Measurements from ENCODE around the gene NRROS. TPM values are rescaled to one million over a fixed set of nuclear protein-coding genes. Genes with fewer than 3 reads are reported as not detected.
"Not testable (repeated sequence)": the region's sequence is repeated elsewhere in the genome, so short reads cannot be mapped to it uniquely, and the experiment has no call there.

NRROS gene
- total and polyA plus RNA-seq, 5 donors from 2014 or later, result 2.5 to 18.3 (median 4.3) TPM

- H3K27me3 Mint-ChIP-seq, result peaks cover 11% of the 10 kb centered on the region
- DNase-seq, result no peak
Observed at GRCh38 chr3:196603683-196604082, 35.8 kb upstream of the NRROS start.

GRCh38 chr3:196604548-196604947 lies 34.9 kb upstream of the NRROS start:
- ATAC-seq (ENCODE audit: low read depth in 2 of 2), result peak; percentile 79 to 83

More at GRCh38 chr3:196603683-196604082, 35.8 kb upstream of the NRROS start:
- Histone ChIP-seq H3K27ac (ENCODE audit: insufficient read depth, low read length, poor library complexity, severe bottlenecking) (no peak overlapping the region), H3K4me1 (ENCODE audit: control insufficient read depth, insufficient read depth, low read length, poor library complexity, severe bottlenecking) (peaks cover 3% of the 10 kb centered on the region), H3K4me3 (ENCODE audit: low read depth, low read length) (no peak overlapping the region), H3K27me3 (ENCODE audit: control insufficient read depth, insufficient read depth, low read length) (no peaks in the 10 kb centered on the region), H3K36me3 (ENCODE audit: control insufficient read depth, insufficient read depth, low read length) (no peaks in the 10 kb centered on the region), H3K9me3 (ENCODE audit: control insufficient read depth in 2 of 2, low read length in 2 of 2) (no peaks in the 10 kb centered on the region)
- H3K4me3 Mint-ChIP-seq, result peak overlapping the region in 1 of 4 donors; percentile 3
- peak overlapping the region in 1 of 3 donors; percentile 42 for H3K27ac Mint-ChIP-seq
- no peaks in the 10 kb centered on the region for H3K9me3 Mint-ChIP-seq
- H3K4me1 Mint-ChIP-seq, result peaks cover 5 to 14% (median 9%) of the 10 kb centered on the region in 4 donors
- ATAC-seq (ENCODE audit: low read depth in 2 of 2), result no peak
- peaks cover under 1% of the 10 kb centered on the region for H3K36me3 Mint-ChIP-seq

GRCh38 chr3:196608693-196609092 lies 30.8 kb upstream of the NRROS start:
- Mint-ChIP-seq H3K9me3 (no peaks in the 10 kb centered on the region), H3K4me3 (peak overlapping the region in 1 of 4 donors; percentile 19), H3K27ac (peak overlapping the region; percentile 43 to 87 (median 86)), H3K27me3 (peaks cover 9% of the 10 kb centered on the region), H3K36me3 (no peaks in the 10 kb centered on the region), H3K4me1 (peaks cover 22 to 47% (median 33%) of the 10 kb centered on the region in 4 donors)
- Histone ChIP-seq H3K4me3 (ENCODE audit: low read depth, low read length) (no peak overlapping the region), H3K27me3 (ENCODE audit: control insufficient read depth, insufficient read depth, low read length) (no peaks in the 10 kb centered on the region), H3K27ac (ENCODE audit: insufficient read depth, low read length, poor library complexity, severe bottlenecking) (no peak overlapping the region), H3K4me1 (ENCODE audit: control insufficient read depth, insufficient read depth, low read length, poor library complexity, severe bottlenecking) (peaks cover 37% of the 10 kb centered on the region), H3K36me3 (ENCODE audit: control insufficient read depth, insufficient read depth, low read length) (no peaks in the 10 kb centered on the region), H3K9me3 (ENCODE audit: control insufficient read depth in 2 of 2, low read length in 2 of 2) (no peaks in the 10 kb centered on the region)
- DNase-seq (no peak), ATAC-seq (ENCODE audit: low read depth in 2 of 2) (no peak)

More at GRCh38 chr3:196604548-196604947, 34.9 kb upstream of the NRROS start:
- H3K4me3 Mint-ChIP-seq, result peak overlapping the region in 2 of 4 donors; percentile 36 to 42
- H3K27ac ChIP-seq (ENCODE audit: insufficient read depth, low read length, poor library complexity, severe bottlenecking), result no peak overlapping the region
- H3K9me3 ChIP-seq (ENCODE audit: control insufficient read depth in 2 of 2, low read length in 2 of 2), result no peaks in the 10 kb centered on the region
- no peaks in the 10 kb centered on the region for H3K9me3 Mint-ChIP-seq
- no peaks in the 10 kb centered on the region for H3K27me3 ChIP-seq (ENCODE audit: control insufficient read depth, insufficient read depth, low read length)
- H3K27ac Mint-ChIP-seq, result peak overlapping the region; percentile 44 to 84 (median 54)
- peaks cover 11% of the 10 kb centered on the region for H3K27me3 Mint-ChIP-seq
- H3K4me1 Mint-ChIP-seq, result peaks cover 8 to 20% (median 12%) of the 10 kb centered on the region in 4 donors
- H3K36me3 ChIP-seq (ENCODE audit: control insufficient read depth, insufficient read depth, low read length), result no peaks in the 10 kb centered on the region
- peak overlapping the region; percentile 13 for H3K4me3 ChIP-seq (ENCODE audit: low read depth, low read length)
- DNase-seq, result peak; percentile 39 to 85 (median 67)
- peaks cover 9% of the 10 kb centered on the region for H3K4me1 ChIP-seq (ENCODE audit: control insufficient read depth, insufficient read depth, low read length, poor library complexity, severe bottlenecking)
- no peaks in the 10 kb centered on the region for H3K36me3 Mint-ChIP-seq

- Histone ChIP-seq H3K36me3 (ENCODE audit: control insufficient read depth, insufficient read depth, low read length) (no peaks in the 10 kb centered on the region), H3K4me1 (ENCODE audit: control insufficient read depth, insufficient read depth, low read length, poor library complexity, severe bottlenecking) (peaks cover 37% of the 10 kb centered on the region), H3K4me3 (ENCODE audit: low read depth, low read length) (peak overlapping the region; percentile 58), H3K27ac (ENCODE audit: insufficient read depth, low read length, poor library complexity, severe bottlenecking) (peak overlapping the region; percentile 52), H3K9me3 (ENCODE audit: control insufficient read depth in 2 of 2, low read length in 2 of 2) (no peaks in the 10 kb centered on the region), H3K27me3 (ENCODE audit: control insufficient read depth, insufficient read depth, low read length) (no peaks in the 10 kb centered on the region)
- H3K4me3 Mint-ChIP-seq, result peak overlapping the region; percentile 18 to 82 (median 64)
- no peaks in the 10 kb centered on the region for H3K36me3 Mint-ChIP-seq
- H3K9me3 Mint-ChIP-seq, result no peaks in the 10 kb centered on the region
- peak; percentile 87 to 91 (median 88) for DNase-seq
- H3K27ac Mint-ChIP-seq, result peak overlapping the region; percentile 31 to 87 (median 39)
- ATAC-seq (ENCODE audit: low read depth in 2 of 2), result peak; percentile 86 to 88
- peaks cover 9% of the 10 kb centered on the region for H3K27me3 Mint-ChIP-seq
- H3K4me1 Mint-ChIP-seq, result peaks cover 20 to 45% (median 32%) of the 10 kb centered on the region in 4 donors
Observed at GRCh38 chr3:196609343-196609775, 30.1 kb upstream of the NRROS start.

GRCh38 chr3:196609805-196610515 lies 29.5 kb upstream of the NRROS start:
- no peaks in the 10 kb centered on the region for H3K9me3 ChIP-seq (ENCODE audit: control insufficient read depth in 2 of 2, low read length in 2 of 2)
- Mint-ChIP-seq H3K27me3 (peaks cover 9% of the 10 kb centered on the region), H3K9me3 (no peaks in the 10 kb centered on the region), H3K4me3 (peak overlapping the region; percentile 18 to 82 (median 64)), H3K36me3 (no peaks in the 10 kb centered on the region), H3K4me1 (peaks cover 14 to 40% (median 27%) of the 10 kb centered on the region in 4 donors), H3K27ac (peak overlapping the region; percentile 39 to 87 (median 46))
- H3K36me3 ChIP-seq (ENCODE audit: control insufficient read depth, insufficient read depth, low read length), result no peaks in the 10 kb centered on the region
- H3K4me1 ChIP-seq (ENCODE audit: control insufficient read depth, insufficient read depth, low read length, poor library complexity, severe bottlenecking), result peaks cover 33% of the 10 kb centered on the region
- peak overlapping the region; percentile 58 for H3K4me3 ChIP-seq (ENCODE audit: low read depth, low read length)
- H3K27ac ChIP-seq (ENCODE audit: insufficient read depth, low read length, poor library complexity, severe bottlenecking), result peak overlapping the region; percentile 52
- ATAC-seq (ENCODE audit: low read depth in 2 of 2) (no peak), DNase-seq (peak in 1 of 3 donors; percentile 50)
- H3K27me3 ChIP-seq (ENCODE audit: control insufficient read depth, insufficient read depth, low read length), result no peaks in the 10 kb centered on the region

- peak overlapping the region; percentile 78 to 95 (median 86) for H3K27ac Mint-ChIP-seq
- H3K4me1 Mint-ChIP-seq, result peaks cover 14 to 43% (median 25%) of the 10 kb centered on the region in 4 donors
Observed at GRCh38 chr3:196611761-196612483, 27.6 kb upstream of the NRROS start.

GRCh38 chr3:196615234-196615633 lies 24.3 kb upstream of the NRROS start:
- H3K9me3 Mint-ChIP-seq; H3K4me3 Mint-ChIP-seq; H3K36me3 Mint-ChIP-seq; H3K4me3 ChIP-seq (ENCODE audit: low read depth, low read length); H3K9me3 ChIP-seq (ENCODE audit: control insufficient read depth in 2 of 2, low read length in 2 of 2); ATAC-seq (ENCODE audit: low read depth in 2 of 2); H3K36me3 ChIP-seq (ENCODE audit: control insufficient read depth, insufficient read depth, low read length); H3K27ac ChIP-seq (ENCODE audit: insufficient read depth, low read length, poor library complexity, severe bottlenecking); H3K27ac Mint-ChIP-seq; H3K27me3 ChIP-seq (ENCODE audit: control insufficient read depth, insufficient read depth, low read length); DNase-seq; H3K27me3 Mint-ChIP-seq: not testable (repeated sequence)
- peaks cover 9 to 34% (median 17%) of the 10 kb centered on the region in 4 donors for H3K4me1 Mint-ChIP-seq
- peaks cover 21% of the 10 kb centered on the region for H3K4me1 ChIP-seq (ENCODE audit: control insufficient read depth, insufficient read depth, low read length, poor library complexity, severe bottlenecking)

More at GRCh38 chr3:196611761-196612483, 27.6 kb upstream of the NRROS start:
- H3K27me3 Mint-ChIP-seq, result peaks cover 4% of the 10 kb centered on the region
- H3K27me3 ChIP-seq (ENCODE audit: control insufficient read depth, insufficient read depth, low read length), result no peaks in the 10 kb centered on the region
- H3K9me3 Mint-ChIP-seq, result no peaks in the 10 kb centered on the region
- peak in 1 of 3 donors; percentile 48 for DNase-seq
- H3K36me3 ChIP-seq (ENCODE audit: control insufficient read depth, insufficient read depth, low read length), result no peaks in the 10 kb centered on the region
- no peaks in the 10 kb centered on the region for H3K9me3 ChIP-seq (ENCODE audit: control insufficient read depth in 2 of 2, low read length in 2 of 2)
- peaks cover 33% of the 10 kb centered on the region for H3K4me1 ChIP-seq (ENCODE audit: control insufficient read depth, insufficient read depth, low read length, poor library complexity, severe bottlenecking)
- no peak for ATAC-seq (ENCODE audit: low read depth in 2 of 2)
- peak overlapping the region; percentile 10 for H3K27ac ChIP-seq (ENCODE audit: insufficient read depth, low read length, poor library complexity, severe bottlenecking)
- H3K4me3 ChIP-seq (ENCODE audit: low read depth, low read length), result peak overlapping the region; percentile 33
- H3K4me3 Mint-ChIP-seq, result peak overlapping the region; percentile 38 to 74 (median 54)
- no peaks in the 10 kb centered on the region for H3K36me3 Mint-ChIP-seq

Measured in CD4-positive, CD25-positive, alpha-beta regulatory T cell (primary cell).